GM12892 (cell line): ENCODE results near the gene TOGARAM1. TPM values are rescaled to one million over a fixed set of nuclear protein-coding genes. Genes with fewer than 3 reads are reported as not detected.

ENCODE experiments used
- DNase-seq: peaks from one replicate; pipeline ENCODE4 v3.0.0; 2011; ENCODE audit not compliant: insufficient read length
- FAIRE-seq: peaks from 2 replicates; lab custom pipeline; 2011; peaks lifted over from hg19 to GRCh38; lab: Jason Lieb, UNC
- POLR2A ChIP-seq: IDR thresholded peaks from 2 replicates; pipeline ENCODE4 v1.6.1; 2011; ENCODE audit warnings: low read depth, low read length, control low read depth
- POLR2AphosphoS5 ChIP-seq: IDR thresholded peaks from 2 replicates; pipeline ENCODE4 v1.6.1; 2011; ENCODE audit warnings: low read depth, low read length, control low read depth
- TAF1 ChIP-seq: IDR thresholded peaks from 2 replicates; pipeline ENCODE4 v1.6.1; 2011; ENCODE audit warnings: low read depth, mild to moderate bottlenecking, control low read depth, low read length, borderline replicate concordance
- polyA plus RNA-seq: library from polyadenylated mRNA; unstranded; fragments of >200 nt; gene quantifications from one replicate; pipeline ENCODE4 v1.2.1, GENCODE V29; 2012; ENCODE audit warnings: missing spikeins, inconsistent platforms; ENCODE audit not compliant: missing spikeins

The TOGARAM1 gene
- 8.1 TPM for polyA plus RNA-seq

- TF ChIP-seq TAF1, result peak; percentile 84
- peak; percentile 97 for TF ChIP-seq POLR2AphosphoS5
- peak; percentile 96 for TF ChIP-seq POLR2A
- DNase-seq, result peak; percentile 81
- FAIRE-seq, result peak; percentile 99
Measured at GRCh38 chr14:44961554-44962333, at the start of gene TOGARAM1, which contains the start of gene KLHL28. Gene TOGARAM1 (plus strand): TSS chr14:44962190. CDS start chr14:44962422, 232 bp downstream. Gene KLHL28 (minus strand): TSS chr14:44961947. CDS start chr14:44945928, 16,019 bp downstream.

- no peak for FAIRE-seq
- DNase-seq, result no peak
- no peak for TF ChIP-seq POLR2A
- no peak for TF ChIP-seq POLR2AphosphoS5
- TF ChIP-seq TAF1, result no peak
Measured at GRCh38 chr14:44914849-44915248, 47.1 kb upstream of the TOGARAM1 start.

- TF ChIP-seq POLR2AphosphoS5, result no peak
- TF ChIP-seq TAF1, result no peak
- TF ChIP-seq POLR2A, result no peak
- no peak for DNase-seq
- FAIRE-seq, result no peak
Measured at GRCh38 chr14:44928793-44929192, 33.2 kb upstream of the TOGARAM1 start.

- DNase-seq, result no peak
- FAIRE-seq, result no peak
- no peak for TF ChIP-seq POLR2AphosphoS5
- TF ChIP-seq POLR2A, result no peak
- TF ChIP-seq TAF1, result no peak
Measured at GRCh38 chr14:44935155-44935554, 26.8 kb upstream of the TOGARAM1 start.

- no peak for FAIRE-seq
- no peak for TF ChIP-seq POLR2AphosphoS5
- TF ChIP-seq TAF1, result no peak
- no peak for TF ChIP-seq POLR2A
- DNase-seq, result no peak
Measured at GRCh38 chr14:44937547-44937946, 24.4 kb upstream of the TOGARAM1 start.

- no peak for DNase-seq
- TF ChIP-seq TAF1 (no peak), POLR2A (no peak)
- peak; percentile 42 for FAIRE-seq
Measured at GRCh38 chr14:44940211-44940610, 21.8 kb upstream of the TOGARAM1 start.

GRCh38 chr14:44940944-44941343 is 21.0 kb upstream of the TOGARAM1 start:
- DNase-seq, result no peak
- FAIRE-seq, result no peak

GRCh38 chr14:44941591-44941990 is 20.4 kb upstream of the TOGARAM1 start:
- TF ChIP-seq TAF1, result no peak
- TF ChIP-seq POLR2A, result no peak
- no peak for TF ChIP-seq POLR2AphosphoS5
- DNase-seq (no peak), FAIRE-seq (no peak)

More at GRCh38 chr14:44940944-44941343, 21.0 kb upstream of the TOGARAM1 start:
- TF ChIP-seq POLR2AphosphoS5, result no peak
- TF ChIP-seq TAF1, result no peak
- no peak for TF ChIP-seq POLR2A

GRCh38 chr14:44942436-44942835 is 19.6 kb upstream of the TOGARAM1 start:
- DNase-seq, result no peak
- FAIRE-seq, result no peak
- TF ChIP-seq POLR2A, result no peak
- no peak for TF ChIP-seq TAF1
- TF ChIP-seq POLR2AphosphoS5, result no peak

GRCh38 chr14:44944107-44944506 is 17.9 kb upstream of the TOGARAM1 start:
- no peak for TF ChIP-seq POLR2A
- TF ChIP-seq POLR2AphosphoS5, result no peak
- TF ChIP-seq TAF1, result no peak
- FAIRE-seq (no peak), DNase-seq (no peak)

- FAIRE-seq, result peak; percentile 27
Measured at GRCh38 chr14:44945264-44945663, 16.7 kb upstream of the TOGARAM1 start.

GRCh38 chr14:44951051-44951450 is 10.9 kb upstream of the TOGARAM1 start:
- TF ChIP-seq POLR2A (no peak), POLR2AphosphoS5 (no peak), TAF1 (no peak)
- DNase-seq (no peak), FAIRE-seq (no peak)

More at GRCh38 chr14:44945264-44945663, 16.7 kb upstream of the TOGARAM1 start:
- no peak for DNase-seq
- TF ChIP-seq POLR2A, result no peak
- TF ChIP-seq POLR2AphosphoS5, result no peak
- no peak for TF ChIP-seq TAF1
